Measurements from ENCODE around the gene MTARC2.

MTARC2 gene

DNA sequence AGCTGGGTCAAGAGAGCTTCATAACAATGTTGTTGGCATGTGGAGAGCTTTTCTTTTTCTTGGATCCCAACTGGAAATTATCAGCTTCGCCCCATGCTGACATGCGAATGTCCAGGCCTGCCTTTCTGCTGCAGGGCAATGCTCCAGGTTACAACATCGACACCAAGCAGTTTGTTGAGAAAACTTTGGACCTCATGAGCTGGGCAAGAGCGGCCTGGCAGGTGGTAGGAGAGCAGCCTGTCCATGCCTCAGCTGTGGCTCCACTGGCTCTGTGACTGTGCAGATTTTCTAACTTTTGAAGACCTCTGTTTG is 80.0 kb downstream of the MTARC2 start:
- no peak for DNase-seq (ENCODE audit: low read depth)

DNA sequence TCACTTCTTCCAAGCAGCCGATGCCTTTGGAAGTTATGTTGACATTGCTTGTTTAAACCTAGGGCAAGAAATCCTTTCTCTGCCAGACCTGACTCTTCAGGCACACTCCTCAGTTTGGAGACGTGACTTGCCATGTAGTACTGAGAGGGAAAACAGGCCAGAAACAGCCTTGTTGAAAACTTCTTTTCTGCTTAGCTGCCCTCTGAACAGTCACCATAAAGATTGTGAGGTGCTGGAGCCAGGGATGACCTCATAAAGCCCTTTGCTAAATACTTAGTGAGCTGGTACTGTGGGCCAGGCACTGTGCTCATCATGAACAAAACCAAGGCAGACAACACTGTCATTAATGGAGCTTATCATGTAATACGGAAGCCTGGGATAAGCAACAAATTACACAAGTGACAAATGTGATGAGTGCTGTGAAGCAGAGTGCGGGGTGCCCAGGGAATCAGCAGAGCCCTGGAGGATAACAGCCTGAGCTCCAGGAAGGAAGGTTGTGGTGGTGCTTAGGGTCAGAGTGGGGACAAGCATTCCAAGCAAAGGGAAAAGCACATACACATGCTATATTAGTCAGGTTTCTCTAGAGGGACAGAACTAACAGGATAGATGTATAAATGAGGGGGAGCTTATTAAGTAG is 80.9 kb downstream of the MTARC2 start:
- DNase-seq (ENCODE audit: low read depth): no peak

DNA sequence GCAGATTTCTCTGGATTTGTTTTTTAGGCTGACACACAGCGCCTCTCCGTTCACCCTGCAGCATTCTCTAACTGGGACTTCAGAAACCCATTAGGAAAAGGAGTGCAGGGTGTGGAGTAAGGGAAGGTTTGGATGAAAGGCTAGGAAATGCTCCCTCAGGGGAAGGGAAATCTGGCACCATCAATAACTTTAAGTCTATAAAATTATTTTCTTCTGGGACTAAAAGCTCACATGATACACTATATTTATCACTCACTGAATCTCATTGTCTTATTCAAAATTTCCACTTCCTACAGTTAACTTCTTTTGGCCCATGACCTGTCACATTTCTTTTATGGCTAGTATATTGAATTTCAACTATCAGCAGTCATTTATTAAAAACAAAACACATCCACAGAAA is 85.3 kb downstream of the MTARC2 start:
- DNase-seq (ENCODE audit: low read depth): no peak
